Stimulated activated CD4-positive, alpha-beta T cell treated with anti-CD3 and anti-CD28 coated beads, Interleukin-12 subunit alpha, Interleukin-12 subunit beta, amount 100 ng/mL, for 4 hours (primary cell): ENCODE data around the gene RANGAP1.
A peak's percentile ranks its signal among the peaks of the same experiment; 100 is the strongest.

Experiments
- DNase-seq: peaks from one replicate; pipeline ENCODE4 v3.0.0-alpha.2; 2020

The RANGAP1 gene, protein sequence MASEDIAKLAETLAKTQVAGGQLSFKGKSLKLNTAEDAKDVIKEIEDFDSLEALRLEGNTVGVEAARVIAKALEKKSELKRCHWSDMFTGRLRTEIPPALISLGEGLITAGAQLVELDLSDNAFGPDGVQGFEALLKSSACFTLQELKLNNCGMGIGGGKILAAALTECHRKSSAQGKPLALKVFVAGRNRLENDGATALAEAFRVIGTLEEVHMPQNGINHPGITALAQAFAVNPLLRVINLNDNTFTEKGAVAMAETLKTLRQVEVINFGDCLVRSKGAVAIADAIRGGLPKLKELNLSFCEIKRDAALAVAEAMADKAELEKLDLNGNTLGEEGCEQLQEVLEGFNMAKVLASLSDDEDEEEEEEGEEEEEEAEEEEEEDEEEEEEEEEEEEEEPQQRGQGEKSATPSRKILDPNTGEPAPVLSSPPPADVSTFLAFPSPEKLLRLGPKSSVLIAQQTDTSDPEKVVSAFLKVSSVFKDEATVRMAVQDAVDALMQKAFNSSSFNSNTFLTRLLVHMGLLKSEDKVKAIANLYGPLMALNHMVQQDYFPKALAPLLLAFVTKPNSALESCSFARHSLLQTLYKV

DNA sequence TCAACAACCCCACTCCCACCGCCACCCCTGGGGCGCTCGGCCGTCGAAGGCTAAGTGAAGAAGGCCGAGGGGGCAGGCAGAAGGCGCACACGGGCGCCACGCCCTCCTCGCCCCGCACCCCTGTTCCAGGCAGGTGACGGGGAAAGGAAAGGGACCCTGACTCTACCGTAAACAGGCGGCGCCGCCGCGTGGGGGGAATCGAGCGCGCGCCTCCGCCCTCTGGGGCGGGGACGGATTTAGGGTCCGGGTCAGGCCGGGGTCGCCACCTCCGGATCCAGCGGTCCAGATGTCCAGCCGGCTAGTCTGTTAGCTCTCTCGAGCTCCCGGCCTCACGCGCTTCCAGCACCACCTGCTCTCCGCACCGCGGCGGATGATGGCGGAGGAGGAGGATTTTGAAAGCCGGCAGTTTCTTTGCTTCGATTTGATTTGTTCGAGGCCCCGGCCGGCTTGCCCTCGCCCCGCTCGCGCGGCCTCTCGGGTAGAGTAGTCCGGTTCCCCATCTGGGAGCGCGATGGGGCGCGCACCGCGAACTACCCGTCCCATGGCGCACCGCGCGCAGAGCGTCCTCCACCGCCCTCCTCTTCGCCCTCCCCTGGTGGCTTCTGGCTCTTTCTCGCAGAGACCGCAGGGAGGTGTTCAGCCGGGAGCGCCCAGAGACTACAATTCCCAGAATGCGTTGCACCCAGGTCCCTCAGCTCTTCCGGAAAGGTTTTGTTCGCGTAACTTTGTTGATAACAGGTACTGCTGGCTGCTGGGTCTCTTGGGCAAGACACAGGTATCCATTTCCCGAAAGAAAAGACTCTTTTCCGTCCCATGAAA lies at the start of gene RANGAP1:
TSS of gene RANGAP1 (minus strand) at position 368 of the 819 bp plus-strand sequence. CDS start 5,143 bp downstream, outside the sequence.
- DNase-seq = peak; percentile 95

DNA sequence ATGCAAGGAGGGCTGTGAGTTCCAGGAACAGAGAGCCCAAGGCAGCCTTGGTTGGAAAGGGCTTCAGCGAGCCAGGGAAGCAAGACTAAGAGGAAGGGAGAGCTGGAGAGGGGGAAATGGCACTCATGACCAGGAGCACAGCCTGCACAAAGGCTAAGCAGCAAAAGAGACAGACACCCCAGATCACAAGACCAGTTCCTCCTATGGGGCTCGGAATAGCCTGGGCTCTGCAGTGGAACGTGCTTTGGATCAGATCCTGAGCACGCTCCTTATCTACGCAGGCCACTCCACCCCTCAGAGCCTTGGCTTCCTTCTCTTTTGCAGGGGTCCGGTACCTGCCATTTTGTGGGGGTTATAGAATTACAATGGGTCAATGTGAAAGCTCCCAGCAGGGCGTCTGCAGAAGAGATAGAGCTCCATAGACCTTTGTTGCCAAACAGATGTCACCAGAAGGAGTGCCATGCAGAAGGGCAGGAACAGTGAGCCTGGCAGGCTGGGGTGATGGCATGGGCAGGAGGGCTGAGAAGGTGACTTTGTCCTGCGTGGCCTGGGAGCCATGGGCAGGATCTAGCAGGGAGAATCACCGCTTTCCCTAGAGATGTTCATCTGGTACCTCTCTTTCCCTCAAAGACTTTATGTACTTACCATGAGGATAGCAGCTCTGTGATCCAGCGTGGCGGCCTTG lies 49.1 kb upstream of the RANGAP1 start:
- no peak for DNase-seq

DNA sequence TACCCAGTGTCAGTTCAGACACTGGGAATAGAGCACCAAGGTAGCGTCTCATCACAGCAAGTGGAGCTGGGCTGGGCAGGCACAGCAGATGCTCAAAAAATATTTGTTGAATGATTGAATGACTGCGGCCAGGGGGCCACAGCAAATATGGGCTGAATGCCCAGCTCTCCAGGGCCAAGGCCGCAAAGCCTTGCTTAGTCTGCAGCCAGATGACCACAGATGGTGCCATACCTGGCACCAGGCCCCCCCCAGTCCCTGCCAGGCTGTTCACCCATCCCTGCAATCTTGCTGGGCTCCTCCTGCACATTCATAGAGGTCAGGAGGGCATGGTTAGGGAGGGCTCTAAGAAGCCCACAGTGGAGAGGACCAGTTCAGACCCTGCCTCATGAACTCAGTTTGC lies 48.2 kb upstream of the RANGAP1 start:
- DNase-seq = no peak

DNA sequence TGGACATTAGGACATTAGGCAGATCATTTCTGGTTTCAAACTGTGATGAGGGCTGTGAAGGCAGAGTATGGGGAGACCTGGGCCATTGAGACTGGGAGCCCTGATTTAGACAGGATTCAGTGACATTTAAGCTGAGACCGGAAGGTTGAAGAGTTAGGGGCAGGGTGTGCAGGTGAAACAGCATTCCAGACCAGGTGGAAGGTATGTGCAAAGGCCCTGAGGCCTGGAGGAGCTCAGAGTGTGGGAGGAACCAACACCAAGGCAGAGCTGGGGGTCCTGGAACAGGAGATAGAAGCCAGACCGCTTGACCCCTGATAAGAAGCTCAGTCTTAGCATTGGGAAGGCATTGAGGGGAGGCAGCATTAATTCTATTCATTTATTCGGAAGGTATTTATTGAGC lies 47.8 kb upstream of the RANGAP1 start:
- no peak for DNase-seq

DNA sequence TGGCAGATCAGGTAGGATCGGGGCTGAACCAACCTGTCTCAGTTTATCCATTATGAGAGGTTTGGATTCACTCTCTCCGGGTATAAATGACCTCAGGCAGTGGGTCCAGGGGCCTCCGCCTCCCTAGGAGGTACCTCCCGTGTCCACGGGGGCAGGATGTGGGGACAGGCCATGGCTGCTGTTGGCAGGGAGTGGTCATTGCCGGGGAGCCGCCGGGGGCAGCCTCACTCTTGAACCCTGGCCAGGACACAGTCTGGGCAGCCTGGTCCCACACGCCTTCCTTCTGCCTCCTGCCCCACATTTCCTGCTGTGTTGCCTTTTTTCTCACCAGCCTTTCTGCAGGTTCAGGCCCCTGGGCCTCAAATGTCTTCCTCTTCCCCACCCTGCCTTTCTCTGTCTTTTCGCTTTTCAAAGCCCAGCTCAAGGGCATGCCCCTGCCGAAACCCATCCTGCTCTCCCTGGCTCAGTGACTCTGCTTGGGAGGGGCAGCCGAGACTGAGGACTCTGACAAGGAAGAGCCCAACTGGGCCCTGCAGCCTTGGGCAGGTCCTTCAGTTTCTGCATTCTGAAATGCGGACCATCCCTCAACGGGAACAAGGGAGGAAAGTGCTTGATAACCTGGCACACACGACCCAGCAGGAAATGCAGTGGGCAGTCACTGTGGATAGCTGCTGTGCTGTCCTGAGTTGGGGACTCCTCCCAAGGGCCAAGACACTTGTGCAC lies 46.4 kb upstream of the RANGAP1 start:
- DNase-seq = no peak

DNA sequence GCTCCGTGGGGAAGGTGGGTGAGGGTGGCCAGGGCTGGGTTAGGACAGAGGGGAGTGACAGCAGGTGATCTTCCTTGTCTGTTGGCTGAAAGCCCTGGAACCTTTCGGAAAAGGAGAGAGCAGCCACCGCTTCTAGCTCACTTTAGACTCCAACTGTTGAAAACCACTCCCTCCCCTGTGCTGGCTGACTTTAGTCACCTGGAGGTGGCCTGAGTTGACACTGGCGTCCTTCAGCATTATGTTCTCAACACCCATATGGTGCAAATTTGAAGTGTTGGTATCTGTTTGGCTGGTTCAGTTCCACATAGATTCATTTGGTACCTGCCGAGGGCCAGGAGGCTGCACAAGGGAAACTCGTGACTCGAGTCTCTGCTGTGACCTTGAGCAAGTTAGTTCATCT lies 44.2 kb upstream of the RANGAP1 start:
- no peak for DNase-seq

DNA sequence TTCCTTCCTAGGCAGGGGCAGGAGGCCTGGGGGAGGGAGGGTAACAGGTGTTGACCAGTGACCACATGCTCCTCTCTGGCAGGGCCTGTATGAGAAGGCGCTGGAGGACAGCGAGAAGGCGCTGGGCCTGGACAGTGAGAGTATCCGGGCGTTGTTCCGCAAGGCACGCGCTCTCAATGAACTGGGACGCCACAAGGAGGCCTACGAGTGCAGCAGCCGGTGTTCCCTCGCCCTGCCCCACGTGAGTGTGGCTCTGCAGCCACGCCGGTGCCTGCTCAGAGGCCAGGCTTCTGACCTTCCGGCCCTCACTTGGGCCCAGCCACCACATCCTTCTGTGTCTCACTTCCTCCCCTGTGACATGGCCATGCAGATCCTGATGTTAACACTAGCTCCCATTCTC lies 41.1 kb upstream of the RANGAP1 start:
- DNase-seq = no peak

DNA sequence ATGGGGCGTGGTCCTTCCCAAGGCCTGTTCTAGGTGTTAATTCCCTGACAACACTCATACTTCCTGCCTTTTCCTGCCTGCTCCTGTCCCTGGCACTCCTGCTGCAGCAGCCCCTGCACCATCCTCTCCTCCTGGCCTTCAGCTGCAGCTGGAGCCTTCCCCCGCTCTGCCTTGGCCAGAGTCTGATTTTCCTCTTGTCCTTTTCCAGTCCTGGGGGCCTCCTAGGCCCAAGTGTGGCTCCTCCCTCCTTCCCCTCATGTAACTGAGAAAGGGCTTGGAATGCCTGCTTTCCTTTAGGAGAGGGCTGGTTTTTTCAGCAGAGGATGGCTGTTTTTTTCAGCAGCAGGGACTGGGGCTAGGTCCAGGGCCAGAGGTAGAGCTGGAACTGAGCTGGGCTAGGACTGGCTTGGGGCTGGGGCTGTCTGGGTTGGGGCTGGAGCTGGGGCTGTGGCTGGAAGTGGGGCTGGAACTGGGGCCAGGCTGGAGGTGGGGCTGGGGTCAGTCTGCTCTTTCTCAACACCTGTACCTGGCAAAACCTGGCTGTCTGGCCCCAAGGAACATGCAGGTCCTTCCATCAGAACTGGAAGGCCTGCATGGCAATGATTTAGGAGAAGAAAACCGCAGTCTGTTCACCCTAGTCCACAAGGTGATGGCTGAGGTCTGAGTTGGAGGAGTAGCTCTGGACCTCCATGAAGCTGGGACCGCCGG lies 39.0 kb upstream of the RANGAP1 start:
- no peak for DNase-seq

DNA sequence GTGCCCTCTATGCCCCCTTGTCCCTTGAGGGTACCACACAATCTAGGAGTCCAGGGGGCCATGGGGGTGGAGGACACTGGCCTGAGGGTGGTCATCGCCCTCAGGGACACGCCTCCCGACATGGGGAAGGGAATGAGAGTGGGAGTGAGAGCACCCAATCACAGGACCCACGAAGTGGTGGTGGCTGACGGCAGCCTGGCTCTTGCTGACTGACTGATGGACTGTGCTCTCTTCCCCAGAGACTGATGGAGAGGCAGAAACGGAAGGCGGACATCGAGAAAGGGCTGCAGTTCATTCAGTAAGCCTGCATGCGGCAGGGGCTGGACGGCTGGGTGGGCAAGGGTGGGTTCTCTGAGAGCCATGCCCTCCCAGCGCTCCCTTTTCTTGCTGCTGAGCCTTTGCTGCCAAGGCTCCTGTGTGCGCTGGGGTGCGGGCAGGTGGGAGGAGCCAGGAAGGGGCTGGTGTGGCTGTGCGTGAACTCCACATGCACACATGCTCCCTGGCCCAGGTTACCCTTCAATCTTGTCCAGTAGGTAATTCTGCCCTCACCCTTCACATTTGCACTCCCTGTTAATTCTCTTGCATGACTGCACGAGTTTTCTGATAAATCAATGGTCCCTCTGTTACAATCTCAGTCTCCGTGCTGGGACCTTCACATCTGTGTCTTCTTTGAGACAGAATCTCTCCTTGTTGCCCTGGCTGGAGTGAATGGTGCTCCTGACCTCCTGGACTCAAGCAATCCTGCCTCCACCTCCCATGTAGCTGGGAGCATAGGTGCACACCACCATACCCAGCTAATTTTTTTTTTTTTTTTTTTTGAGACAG lies 34.6 kb upstream of the RANGAP1 start:
- no peak for DNase-seq

DNA sequence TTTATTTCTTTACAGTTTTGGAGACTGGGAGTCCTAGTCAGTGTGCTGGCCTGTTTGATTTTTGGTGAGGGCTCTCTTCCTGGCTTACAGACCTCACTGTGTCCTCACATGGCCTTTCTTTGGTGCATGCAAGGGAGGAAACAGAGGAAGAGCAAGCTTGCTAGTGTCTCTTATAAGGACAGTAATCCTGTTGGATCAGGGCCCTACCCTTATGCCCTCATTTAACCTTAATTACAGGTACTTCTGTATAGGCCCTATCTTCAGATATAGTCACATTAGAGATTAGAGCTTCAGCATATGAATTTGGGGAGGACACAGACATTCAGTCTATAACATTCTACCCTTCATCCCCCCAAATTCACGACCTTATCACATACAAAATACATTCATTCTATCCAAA lies 29.6 kb upstream of the RANGAP1 start:
- DNase-seq = no peak

DNA sequence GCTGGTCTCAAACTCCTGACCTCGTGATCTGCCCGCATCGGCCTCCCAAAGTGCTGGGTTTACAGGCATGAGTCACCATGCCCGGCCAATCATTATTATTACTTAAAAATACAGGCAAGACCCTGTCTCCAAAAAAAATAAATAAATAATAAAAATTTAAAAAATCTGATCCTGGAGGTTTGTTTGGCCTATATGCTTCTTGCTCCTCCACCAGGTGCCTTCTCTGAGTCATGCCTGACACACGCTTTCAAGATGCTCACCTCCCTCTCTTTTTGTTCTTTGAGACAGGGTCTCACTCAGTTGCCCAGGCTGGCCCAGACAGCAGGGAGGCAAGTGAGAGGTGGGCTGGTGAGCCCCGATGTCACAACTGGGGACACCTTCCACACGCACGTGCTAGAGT lies 28.8 kb upstream of the RANGAP1 start:
- DNase-seq = no peak

DNA sequence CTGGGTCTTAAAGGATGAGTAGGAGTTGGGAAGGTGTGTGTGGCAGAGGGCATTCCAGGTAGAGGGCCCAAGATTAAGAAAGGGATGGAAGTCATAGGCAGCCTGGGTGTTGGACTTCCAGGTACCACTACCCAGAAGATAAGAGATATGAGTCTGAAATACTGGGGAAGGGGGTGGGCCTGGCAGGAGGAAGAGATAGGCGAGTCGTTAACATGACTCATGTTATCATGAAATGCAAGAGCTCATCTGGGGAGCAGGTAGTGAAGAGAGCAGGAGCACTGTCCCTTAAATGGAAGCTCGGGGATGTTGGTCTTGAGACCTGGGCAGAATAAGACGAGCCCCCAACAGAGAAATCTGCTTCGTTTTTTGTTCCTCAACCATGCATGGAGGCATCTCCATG lies 25.5 kb upstream of the RANGAP1 start:
- DNase-seq = no peak

DNA sequence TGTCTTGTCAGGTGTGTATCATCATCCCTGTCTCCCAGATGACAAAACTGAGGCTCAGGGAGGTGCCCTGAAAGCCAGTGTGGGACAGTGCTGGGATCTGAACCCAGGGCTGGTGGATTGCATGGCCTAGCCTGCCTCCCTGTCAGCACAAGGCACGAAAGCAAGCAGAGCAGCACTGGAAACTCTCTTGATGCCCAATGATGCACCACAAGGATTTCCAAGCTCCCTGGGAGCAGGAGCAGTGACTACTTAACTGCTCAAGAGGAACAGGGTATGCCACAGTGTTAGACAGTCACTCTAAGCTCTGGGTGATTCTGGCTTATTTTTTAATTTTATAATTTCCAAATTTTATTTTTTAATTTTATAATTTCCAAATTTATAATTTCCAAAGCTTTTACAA lies 24.3 kb upstream of the RANGAP1 start:
- DNase-seq = no peak

DNA sequence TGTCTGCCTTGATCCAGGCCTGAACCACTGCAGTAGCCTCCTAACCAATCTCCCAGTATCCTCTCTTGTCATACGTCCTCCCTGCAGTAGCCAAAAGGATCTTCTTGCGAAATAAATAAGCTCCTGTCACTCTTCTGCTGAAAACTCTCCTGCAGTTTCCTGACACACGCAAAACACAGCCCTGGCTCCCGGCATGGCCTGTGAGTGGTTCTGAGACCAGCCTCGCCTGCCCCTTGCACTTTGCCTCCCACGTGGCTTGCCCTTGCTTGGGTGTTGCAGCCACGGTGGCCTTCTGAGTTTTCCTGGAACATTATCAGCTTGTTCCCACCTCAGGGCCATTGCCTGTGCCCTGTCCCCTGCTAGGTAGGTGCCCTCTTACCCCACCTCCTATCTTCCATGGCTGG lies 22.6 kb upstream of the RANGAP1 start:
- DNase-seq = no peak

DNA sequence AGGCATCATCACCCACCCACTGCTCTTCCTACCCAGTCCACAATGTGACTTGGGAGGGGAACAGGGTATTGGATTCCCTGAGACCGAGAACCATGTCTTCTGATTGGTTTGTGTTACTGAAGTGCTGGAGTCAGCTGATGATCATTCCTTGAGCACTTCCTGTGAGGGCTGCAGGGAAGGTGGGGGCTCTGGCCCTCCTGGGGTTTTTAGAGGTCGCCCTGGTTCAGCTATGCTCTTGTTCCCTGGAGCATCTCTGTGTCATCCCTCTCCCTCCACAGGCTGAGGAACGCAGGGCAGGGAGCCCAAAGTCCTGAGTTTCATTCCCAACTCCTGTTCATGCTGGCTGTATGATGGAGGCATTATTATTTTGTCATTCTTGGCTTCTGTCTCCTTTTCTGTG lies 22.1 kb upstream of the RANGAP1 start:
- DNase-seq = no peak

DNA sequence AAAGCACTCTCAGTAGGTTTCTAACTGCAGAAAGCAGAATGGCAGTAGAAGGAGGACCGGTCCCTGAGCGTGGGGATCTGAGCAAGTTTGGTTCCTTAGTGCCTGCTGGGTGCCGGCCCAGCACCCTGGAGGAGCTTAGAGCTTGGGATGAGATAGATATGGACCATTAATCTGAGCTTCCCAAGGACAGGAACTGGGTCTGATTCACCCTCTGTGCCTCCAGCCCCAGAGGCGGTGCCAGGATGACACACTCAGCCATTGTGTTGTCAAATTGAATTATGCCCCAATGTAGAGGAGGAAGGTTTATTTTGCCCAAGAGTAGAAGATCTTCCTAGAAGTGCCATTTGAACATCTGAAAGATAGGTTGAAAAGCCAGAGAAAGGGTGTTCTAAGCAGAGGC lies 19.7 kb upstream of the RANGAP1 start:
- no peak for DNase-seq

DNA sequence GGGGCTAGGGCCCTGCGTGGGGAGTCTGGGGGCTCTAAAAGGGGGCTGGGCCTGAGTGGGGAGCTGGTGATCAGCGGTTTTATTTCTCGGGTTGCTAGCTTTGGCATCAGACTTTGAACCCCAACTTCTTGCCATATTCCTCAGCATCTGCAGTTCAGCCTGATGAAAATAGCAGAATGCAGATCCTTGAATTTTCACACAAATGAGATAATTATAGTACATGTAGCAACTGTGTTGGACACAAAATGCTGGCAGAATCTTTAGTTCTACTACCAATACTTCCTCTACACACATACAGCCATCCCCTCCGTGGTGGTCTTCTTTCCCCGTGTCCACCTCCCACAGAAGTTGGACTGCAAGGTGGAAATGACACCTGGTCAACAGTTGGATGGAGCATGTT lies 16.8 kb upstream of the RANGAP1 start:
- DNase-seq = no peak

DNA sequence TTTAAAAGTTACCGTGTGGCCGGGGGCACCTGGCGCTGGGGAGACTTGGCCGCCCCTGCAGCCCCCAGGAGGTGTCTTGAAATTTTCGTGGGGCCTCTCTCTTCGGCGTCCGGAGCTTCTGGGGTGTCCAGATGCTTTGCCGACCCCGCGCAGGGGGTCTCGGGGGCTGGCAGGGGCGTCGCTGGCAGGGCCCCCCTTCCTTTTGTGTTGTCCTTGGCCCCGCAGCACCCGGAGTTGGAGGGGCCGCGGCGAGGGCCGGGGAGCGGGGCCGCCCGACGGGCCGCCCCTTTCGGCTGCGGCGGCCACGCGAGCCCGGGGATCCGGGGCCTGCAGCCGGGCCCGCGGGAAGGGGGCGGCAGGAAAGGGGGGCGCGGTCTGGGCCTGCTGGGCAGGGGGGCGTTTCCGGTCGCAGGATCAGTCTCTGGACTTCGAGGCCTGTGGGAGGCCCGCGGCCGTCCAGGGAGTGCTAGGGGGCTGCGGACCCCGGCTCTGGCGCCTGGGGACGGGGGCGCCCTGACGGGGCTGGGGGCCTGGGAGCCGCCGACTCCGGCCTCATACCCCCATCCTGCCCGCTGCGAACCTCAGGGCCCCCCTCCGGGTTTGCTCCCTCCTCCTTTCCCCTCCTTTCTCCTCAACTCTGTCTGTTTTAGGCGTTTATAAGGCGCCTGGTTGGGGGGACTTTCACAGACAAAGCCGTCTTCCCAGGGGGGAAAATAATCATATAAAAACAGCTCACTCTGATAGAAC lies 16.2 kb upstream of the RANGAP1 start:
- peak; percentile 15 for DNase-seq

DNA sequence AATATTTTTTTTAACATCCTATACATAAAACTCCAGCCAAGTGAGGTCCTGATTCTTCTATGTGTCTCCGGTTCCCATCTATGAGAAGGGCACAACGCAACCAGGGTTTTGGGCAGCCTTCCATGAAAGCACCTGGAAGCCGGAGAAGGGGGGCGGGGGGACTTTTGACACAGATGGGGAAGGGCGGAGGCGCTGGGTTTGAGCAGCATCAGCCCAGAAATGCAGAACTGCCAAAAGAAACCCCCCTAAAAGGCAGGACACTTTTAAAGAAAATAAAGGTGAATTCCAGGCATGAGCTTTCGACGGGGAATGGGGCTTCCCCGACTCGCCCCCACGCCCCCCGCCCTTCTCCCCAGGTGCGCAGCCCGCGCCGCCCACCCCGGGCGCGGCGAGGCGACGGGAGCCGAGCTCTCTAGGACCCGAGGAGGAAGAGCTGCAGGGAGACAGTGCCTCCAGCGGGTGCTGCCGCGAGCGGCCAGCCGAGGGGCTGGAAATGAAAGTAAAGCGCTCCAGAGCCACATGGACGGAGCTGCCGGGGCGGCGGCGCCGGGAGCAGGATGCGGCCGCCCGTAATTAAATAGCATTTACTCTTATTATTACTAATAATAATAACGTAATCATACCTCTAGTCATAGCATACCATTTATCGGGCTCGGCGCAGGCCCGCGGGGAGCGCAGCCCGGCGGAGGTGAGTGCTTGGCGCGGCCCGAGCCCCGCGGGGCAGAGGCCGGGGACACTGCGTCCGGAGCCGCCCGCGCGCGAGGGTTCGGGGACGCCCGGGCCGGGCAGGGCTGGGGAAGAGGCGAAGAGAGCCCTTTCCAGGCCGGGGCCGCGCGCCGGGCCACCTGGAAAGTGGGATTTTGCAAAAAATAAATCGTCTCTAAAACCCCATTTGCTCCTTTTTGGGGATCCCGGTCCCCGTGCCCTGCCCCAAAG lies 15.4 kb upstream of the RANGAP1 start, which contains the start of gene ZC3H7B:
TSS of gene ZC3H7B (plus strand) at position 441 of the 936 bp plus-strand sequence. CDS start 19,136 bp downstream, outside the sequence.
- DNase-seq = peak; percentile 76
